ENCODE results near the gene KATNB1. TPM values are rescaled to one million over a fixed set of nuclear protein-coding genes. Genes with fewer than 3 reads are reported as not detected.

The KATNB1 gene
- total and polyA plus RNA-seq, 9 donors: 32.7 to 63.2 (median 43.1) TPM

DNA sequence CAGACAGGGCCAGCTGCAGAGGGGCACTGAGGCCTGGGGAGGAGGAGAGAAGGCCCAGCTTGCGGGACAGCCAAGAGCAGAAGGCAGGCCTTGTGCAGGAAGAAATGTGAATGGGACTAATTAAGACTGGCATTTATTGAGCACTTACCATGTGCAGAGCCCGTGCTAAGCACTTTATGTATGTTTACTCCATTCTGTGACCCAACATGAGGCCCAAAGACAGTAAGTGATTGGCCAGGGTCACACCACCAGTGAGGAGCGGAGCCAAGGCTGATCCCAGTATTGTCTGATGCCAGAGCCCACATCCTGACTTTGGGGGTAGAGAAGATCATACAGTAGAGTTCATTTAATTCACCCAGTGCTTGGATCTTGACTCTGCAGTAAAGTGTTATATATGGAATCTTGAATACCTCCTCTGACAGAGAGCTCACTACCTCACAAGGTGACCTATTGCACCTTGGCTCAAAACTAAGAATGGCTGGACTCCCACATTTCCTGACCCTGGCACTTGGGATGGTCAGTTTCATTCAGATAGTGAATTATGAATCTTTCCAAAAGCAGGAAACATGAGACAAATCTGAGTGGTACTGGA, 13.6 kb downstream of the KATNB1 start:
- Histone ChIP-seq H3K27me3 (ENCODE audit: control insufficient read depth, insufficient read depth, low read length) (no peaks in the 10 kb centered on the region), H3K36me3 (ENCODE audit: control insufficient read depth, insufficient read depth, low read length) (peaks cover 48% of the 10 kb centered on the region), H3K4me3 (ENCODE audit: low read length) (no peak overlapping the region), H3K27ac (ENCODE audit: low read length) (no peak overlapping the region), H3K4me1 (ENCODE audit: control insufficient read depth, insufficient read depth, low read length) (peaks cover 43% of the 10 kb centered on the region), H3K9me3 (replicated peaks; ENCODE audit: control insufficient read depth, low read depth, low read length) (no peaks in the 10 kb centered on the region)
- WGBS (ENCODE audit: insufficient coverage): 47% methylated on average over 3 of the region's 3 CpGs
- DNase-seq: no peak

DNA sequence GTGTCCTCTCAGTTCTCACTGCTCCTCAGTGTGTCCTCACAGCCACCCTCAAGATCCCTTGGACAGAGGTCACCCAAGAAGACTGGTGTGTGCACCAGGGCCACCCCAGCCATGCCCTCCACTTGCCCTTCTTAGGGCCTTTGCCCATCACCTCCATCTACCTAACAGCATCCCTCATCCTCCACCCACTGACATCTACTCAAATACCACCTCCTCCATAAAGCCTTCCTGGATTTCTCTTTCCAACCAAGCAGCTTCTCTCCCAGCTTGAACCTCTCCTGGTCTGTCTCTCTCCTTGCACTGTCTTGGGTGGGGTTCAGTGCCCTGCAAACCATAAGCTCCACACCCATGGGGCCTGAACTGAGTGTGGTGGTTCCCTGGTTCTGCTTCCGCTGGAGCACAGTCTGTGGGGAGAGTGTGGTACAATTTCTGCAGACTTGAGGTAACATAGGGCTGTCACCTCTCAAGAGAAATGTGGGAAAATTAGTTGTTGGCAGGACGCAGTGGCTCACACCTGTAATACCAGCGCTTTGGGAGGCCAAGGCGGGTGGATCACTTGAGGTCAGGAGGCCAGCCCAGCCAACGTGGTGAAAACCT, 14.4 kb downstream of the KATNB1 start:
- H3K36me3 ChIP-seq (ENCODE audit: control insufficient read depth, insufficient read depth, low read length): peaks cover 48% of the 10 kb centered on the region
- H3K4me1 ChIP-seq (ENCODE audit: control insufficient read depth, insufficient read depth, low read length): peaks cover 36% of the 10 kb centered on the region
- no CpG with 5 or more reads among the region's 5 CpGs for WGBS (ENCODE audit: insufficient coverage)
- no peaks in the 10 kb centered on the region for H3K27me3 ChIP-seq (ENCODE audit: control insufficient read depth, insufficient read depth, low read length)
- H3K4me3 ChIP-seq (ENCODE audit: low read length): no peak overlapping the region
- no peak overlapping the region for H3K27ac ChIP-seq (ENCODE audit: low read length)
- H3K9me3 ChIP-seq (replicated peaks; ENCODE audit: control insufficient read depth, low read depth, low read length): no peaks in the 10 kb centered on the region
- DNase-seq: no peak

DNA sequence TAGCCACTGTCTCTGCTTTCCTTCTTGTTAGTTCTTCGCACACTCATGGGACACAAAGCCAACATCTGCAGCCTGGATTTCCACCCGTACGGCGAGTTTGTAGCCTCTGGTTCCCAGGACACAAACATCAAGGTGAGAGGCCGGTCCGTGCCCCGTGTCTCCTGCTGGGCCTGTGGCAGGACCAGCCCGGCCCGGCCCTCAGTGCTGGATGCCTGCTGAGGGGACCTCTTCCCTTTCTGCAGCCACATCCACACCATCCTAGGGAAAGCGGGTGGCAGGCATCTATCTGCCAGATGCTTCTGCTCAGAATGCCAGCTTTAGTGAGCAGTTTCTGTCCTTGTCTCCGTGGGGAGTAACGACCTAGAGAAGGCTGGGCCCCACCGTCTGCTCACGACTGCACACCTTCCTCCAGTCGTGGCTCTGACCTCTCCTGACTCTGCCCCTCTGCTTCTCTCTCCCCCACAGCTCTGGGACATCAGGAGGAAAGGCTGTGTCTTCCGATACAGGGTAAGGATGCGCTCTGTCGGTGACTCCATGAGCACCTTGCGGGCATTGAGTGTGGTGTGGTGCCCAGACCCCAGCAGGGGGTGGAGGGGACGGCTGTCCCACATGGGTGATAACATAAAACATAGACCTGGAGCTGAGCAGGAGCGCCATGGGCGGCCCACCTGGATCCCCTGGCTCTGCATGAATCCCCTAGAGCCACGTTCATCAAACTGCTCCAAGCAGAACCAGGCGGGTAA, 15.4 kb downstream of the KATNB1 start:
- 83% methylated on average over 21 of the region's 24 CpGs for WGBS (ENCODE audit: insufficient coverage)
- H3K36me3 ChIP-seq (ENCODE audit: control insufficient read depth, insufficient read depth, low read length): peaks cover 53% of the 10 kb centered on the region
- no peak for DNase-seq

DNA sequence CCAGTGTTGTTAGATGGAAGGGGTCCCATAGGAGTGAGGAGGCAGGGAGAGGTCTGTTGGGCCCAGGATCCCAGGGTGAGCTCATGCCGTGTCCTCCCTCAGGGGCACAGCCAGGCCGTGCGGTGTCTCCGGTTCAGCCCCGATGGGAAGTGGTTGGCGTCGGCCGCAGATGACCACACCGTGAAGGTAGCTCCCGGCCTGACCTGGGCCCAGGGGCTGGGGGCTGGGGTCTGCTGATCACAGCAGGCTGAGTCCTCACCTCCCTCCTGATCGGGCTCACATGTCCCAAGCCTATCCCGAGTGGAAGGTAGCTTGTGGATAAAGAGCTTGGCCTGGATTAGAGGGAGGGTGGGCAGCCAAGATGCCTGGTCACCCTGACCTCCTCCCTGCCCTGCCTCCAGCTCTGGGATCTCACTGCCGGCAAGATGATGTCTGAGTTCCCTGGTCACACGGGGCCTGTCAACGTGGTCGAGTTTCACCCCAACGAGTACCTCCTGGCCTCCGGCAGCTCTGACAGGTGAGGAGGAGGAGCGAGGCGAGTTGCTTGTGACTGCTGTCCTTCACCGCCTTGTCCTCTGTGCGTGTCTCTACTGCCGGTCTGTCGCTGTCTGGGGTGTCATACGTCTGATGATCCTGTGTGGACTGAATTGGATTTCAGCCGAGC, 16.1 kb downstream of the KATNB1 start:
- WGBS (ENCODE audit: insufficient coverage): 79% methylated on average over 22 of the region's 26 CpGs
- H3K36me3 ChIP-seq (ENCODE audit: control insufficient read depth, insufficient read depth, low read length): peaks cover 60% of the 10 kb centered on the region
- H3K27ac ChIP-seq (ENCODE audit: low read length): no peak overlapping the region
- no peak overlapping the region for H3K4me3 ChIP-seq (ENCODE audit: low read length)
- H3K27me3 ChIP-seq (ENCODE audit: control insufficient read depth, insufficient read depth, low read length): no peaks in the 10 kb centered on the region
- H3K9me3 ChIP-seq (replicated peaks; ENCODE audit: control insufficient read depth, low read depth, low read length): no peaks in the 10 kb centered on the region
- DNase-seq: no peak
- H3K4me1 ChIP-seq (ENCODE audit: control insufficient read depth, insufficient read depth, low read length): peaks cover 37% of the 10 kb centered on the region

More for the DNA sequence above, 15.4 kb downstream of the KATNB1 start:
- Histone ChIP-seq H3K4me3 (ENCODE audit: low read length) (no peak overlapping the region), H3K9me3 (replicated peaks; ENCODE audit: control insufficient read depth, low read depth, low read length) (no peaks in the 10 kb centered on the region), H3K4me1 (ENCODE audit: control insufficient read depth, insufficient read depth, low read length) (peaks cover 32% of the 10 kb centered on the region), H3K27me3 (ENCODE audit: control insufficient read depth, insufficient read depth, low read length) (no peaks in the 10 kb centered on the region), H3K27ac (ENCODE audit: low read length) (no peak overlapping the region)

DNA sequence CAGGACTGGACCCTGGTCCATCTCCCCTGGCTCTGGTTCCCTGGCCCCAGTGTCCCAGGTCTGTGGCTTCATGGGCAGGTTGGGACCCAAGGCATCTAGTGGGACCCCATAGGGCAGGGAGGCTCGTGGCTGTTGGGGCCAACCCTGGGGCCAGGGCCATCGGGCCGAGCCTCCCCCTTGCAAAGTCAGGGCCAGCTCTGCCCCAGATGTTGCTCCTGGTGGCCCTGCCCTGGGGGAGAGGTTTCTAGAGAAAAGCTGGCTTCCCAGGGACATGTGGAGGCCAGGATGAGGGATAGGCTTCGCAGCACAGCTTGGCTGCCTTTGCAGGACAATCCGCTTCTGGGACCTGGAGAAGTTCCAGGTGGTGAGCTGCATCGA, 16.6 kb downstream of the KATNB1 start:
- 59% methylated on average over 6 of the region's 6 CpGs for WGBS (ENCODE audit: insufficient coverage)
- Histone ChIP-seq H3K4me3 (ENCODE audit: low read length) (no peak overlapping the region), H3K4me1 (ENCODE audit: control insufficient read depth, insufficient read depth, low read length) (peaks cover 42% of the 10 kb centered on the region), H3K27ac (ENCODE audit: low read length) (no peak overlapping the region), H3K36me3 (ENCODE audit: control insufficient read depth, insufficient read depth, low read length) (peaks cover 63% of the 10 kb centered on the region), H3K9me3 (replicated peaks; ENCODE audit: control insufficient read depth, low read depth, low read length) (no peaks in the 10 kb centered on the region), H3K27me3 (ENCODE audit: control insufficient read depth, insufficient read depth, low read length) (no peaks in the 10 kb centered on the region)
- no peak for DNase-seq

DNA sequence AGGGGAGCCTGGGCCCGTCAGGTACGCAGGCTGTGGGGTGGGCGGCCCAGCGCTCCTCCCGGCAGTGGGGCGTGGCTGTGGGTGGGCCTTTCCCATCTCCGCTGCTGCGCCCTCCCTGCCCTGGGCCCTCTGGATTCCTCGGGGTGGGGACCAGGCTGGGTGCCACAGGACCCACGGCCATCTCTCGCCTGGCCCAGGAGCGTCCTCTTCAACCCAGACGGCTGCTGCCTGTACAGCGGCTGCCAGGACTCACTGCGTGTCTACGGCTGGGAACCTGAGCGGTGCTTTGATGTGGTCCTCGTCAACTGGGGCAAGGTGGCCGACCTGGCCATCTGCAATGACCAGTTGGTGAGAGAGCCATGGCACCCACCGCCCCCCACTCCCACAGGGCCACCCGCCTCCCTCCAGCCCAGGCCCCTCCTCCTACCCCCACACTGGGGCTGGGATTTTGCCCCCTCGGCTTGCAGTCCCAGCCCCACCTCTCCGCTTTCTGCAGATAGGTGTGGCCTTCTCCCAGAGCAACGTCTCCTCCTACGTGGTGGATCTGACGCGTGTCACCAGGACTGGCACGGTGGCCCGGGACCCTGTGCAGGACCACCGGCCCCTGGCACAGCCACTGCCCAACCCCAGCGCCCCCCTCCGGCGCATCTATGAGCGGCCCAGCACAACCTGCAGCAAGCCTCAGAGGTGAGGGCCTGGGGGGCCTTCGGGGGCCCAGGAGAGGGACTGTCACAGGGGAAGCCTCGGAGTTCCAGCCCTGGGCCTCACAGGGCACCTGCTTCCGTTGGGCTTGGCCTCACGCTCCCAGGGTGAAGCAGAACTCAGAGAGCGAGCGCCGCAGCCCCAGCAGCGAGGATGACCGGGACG, 17.2 kb downstream of the KATNB1 start:
- Histone ChIP-seq H3K27ac (ENCODE audit: low read length) (no peak overlapping the region), H3K4me1 (ENCODE audit: control insufficient read depth, insufficient read depth, low read length) (peaks cover 47% of the 10 kb centered on the region), H3K27me3 (ENCODE audit: control insufficient read depth, insufficient read depth, low read length) (no peaks in the 10 kb centered on the region), H3K36me3 (ENCODE audit: control insufficient read depth, insufficient read depth, low read length) (peaks cover 59% of the 10 kb centered on the region), H3K4me3 (ENCODE audit: low read length) (no peak overlapping the region), H3K9me3 (replicated peaks; ENCODE audit: control insufficient read depth, low read depth, low read length) (no peaks in the 10 kb centered on the region)
- no peak for DNase-seq
- WGBS (ENCODE audit: insufficient coverage): 84% methylated on average over 43 of the region's 44 CpGs

DNA sequence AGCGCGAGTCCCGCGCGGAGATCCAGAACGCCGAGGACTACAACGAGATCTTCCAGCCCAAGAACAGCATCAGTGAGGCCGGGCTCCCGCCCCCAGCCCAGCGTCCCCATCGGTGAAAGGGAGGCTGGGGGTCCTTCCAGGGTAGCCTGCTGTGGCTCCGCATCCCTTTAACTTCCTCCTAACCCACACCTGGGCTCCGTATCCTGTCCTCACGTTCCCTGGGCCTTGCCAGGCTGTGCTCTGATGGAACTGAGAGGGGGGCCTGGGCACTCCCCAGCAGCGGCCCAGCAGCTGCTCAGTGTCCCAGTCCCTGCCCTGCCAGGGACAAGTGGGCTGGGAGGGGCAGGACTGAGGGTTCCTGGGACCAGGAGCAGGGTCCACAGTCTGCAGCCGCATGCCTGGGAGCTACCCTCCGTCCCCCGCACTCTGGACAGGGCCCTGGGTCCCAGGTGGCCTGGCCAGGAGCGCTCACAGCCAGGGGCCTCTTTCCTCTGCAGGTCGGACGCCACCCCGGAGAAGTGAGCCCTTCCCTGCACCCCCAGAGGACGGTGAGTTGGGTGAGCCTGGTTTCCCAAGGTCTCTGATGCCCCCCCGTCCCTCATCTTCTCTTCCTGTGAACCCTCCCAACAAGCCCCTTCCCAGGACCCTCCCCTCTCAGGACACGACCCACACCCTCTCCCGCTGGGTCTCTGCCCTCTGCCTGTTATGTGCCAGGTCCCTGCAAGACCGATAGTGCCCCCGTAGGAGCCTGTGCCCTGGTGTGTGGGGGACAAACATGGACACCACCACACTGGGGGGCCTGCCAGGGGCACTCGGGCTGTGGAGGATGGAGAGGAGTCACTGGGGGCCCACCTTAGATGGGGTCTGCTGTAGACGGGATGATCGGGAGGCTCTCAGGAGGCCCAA, 18.1 kb downstream of the KATNB1 start:
- no peak for DNase-seq
- Histone ChIP-seq H3K9me3 (replicated peaks; ENCODE audit: control insufficient read depth, low read depth, low read length) (no peaks in the 10 kb centered on the region), H3K4me1 (ENCODE audit: control insufficient read depth, insufficient read depth, low read length) (peaks cover 47% of the 10 kb centered on the region), H3K36me3 (ENCODE audit: control insufficient read depth, insufficient read depth, low read length) (peaks cover 60% of the 10 kb centered on the region), H3K4me3 (ENCODE audit: low read length) (no peak overlapping the region), H3K27me3 (ENCODE audit: control insufficient read depth, insufficient read depth, low read length) (no peaks in the 10 kb centered on the region), H3K27ac (ENCODE audit: low read length) (no peak overlapping the region)
- WGBS (ENCODE audit: insufficient coverage): 82% methylated on average over 23 of the region's 32 CpGs

DNA sequence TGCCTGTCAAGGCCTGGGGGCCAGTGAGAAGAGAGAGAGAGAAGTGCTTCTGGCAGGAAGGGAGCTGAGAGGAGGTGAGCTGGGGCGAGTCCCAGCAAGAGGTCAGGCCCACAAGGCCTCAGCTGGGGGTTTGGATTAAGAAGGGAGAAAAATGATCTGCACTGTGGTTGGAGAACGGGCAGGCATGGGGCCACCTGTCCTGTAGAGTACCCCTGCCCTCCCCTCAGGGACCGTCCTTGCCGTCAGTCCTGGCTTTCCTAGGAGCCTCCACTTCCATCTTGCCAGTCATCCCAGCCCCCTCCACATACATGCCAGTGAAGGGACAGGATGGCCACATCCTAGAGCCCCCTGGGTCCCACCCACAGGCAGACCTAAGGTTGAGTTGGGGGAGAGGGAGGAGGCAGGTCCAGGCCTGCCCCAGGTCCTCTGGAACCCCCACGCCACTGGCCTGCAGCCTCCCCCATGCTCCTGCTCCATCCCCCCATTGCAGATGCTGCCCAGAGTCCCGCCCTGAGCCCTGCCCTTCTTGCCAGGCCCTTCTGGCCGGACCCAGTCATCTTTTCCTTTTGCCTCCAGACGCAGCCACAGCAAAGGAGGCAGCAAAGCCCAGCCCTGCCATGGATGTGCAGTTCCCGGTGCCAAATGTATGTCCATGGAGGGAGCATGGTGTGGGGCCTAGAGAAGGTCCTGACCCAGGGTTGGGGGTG, 18.9 kb downstream of the KATNB1 start:
- peaks cover 66% of the 10 kb centered on the region for H3K36me3 ChIP-seq (ENCODE audit: control insufficient read depth, insufficient read depth, low read length)
- peaks cover 46% of the 10 kb centered on the region for H3K4me1 ChIP-seq (ENCODE audit: control insufficient read depth, insufficient read depth, low read length)
- no peaks in the 10 kb centered on the region for H3K27me3 ChIP-seq (ENCODE audit: control insufficient read depth, insufficient read depth, low read length)
- no peak overlapping the region for H3K4me3 ChIP-seq (ENCODE audit: low read length)
- no peak overlapping the region for H3K27ac ChIP-seq (ENCODE audit: low read length)
- WGBS (ENCODE audit: insufficient coverage): 56% methylated on average over 2 of the region's 9 CpGs
- DNase-seq: no peak
- no peaks in the 10 kb centered on the region for H3K9me3 ChIP-seq (replicated peaks; ENCODE audit: control insufficient read depth, low read depth, low read length)

All from muscle of leg (tissue), 11 donors.